ENCODE results near the gene TEX261.

TEX261 gene

GRCh38 chr2:70987386-70987785 is 7.3 kb downstream of the TEX261 start:
- Histone ChIP-seq H3K27ac (ENCODE audit: low read length) (no peak overlapping the region), H3K27me3 (ENCODE audit: insufficient read depth, low read length, poor library complexity) (no peaks in the 10 kb centered on the region), H3K4me2 (ENCODE audit: insufficient read depth, low read length) (no peak overlapping the region), H4K20me1 (ENCODE audit: insufficient read depth, low read length) (peaks cover 24% of the 10 kb centered on the region), H3K79me2 (ENCODE audit: insufficient read depth, low read length) (peaks cover 19% of the 10 kb centered on the region; the same call in 1 of the 2 replicates), H3K9me3 (ENCODE audit: insufficient read depth, low read length, severe bottlenecking) (no peaks in the 10 kb centered on the region), H3K9ac (ENCODE audit: low read depth, low read length) (no peak overlapping the region), H3K36me3 (ENCODE audit: insufficient read depth, low read length) (peaks cover 75% of the 10 kb centered on the region), H2AFZ (ENCODE audit: low read depth, low read length) (no peak overlapping the region), H3K4me1 (ENCODE audit: insufficient read depth, low read length) (peaks cover 8% of the 10 kb centered on the region; the same call in 1 of the 2 replicates), H3K4me3 (ENCODE audit: low read depth in 1 of 2, low read length in 2 of 2) (no peak overlapping the region)
- ATAC-seq (ENCODE audit: insufficient read depth, low read depth), result no peak
- DNase-seq, result no peak
- TF ChIP-seq CTCF (IDR thresholded peaks at IDR 0.05; ENCODE audit: borderline replicate concordance, extremely low read depth, low read length, poor library complexity, severe bottlenecking) (no peak), EZH2 (IDR thresholded peaks at IDR 0.05; ENCODE audit: borderline replicate concordance, low read depth, low read length, severe bottlenecking) (no peak)

- H3K79me2 ChIP-seq (ENCODE audit: insufficient read depth, low read length), result peaks cover 12% of the 10 kb centered on the region; the same call in 1 of the 2 replicates
- no peak for ATAC-seq (ENCODE audit: insufficient read depth, low read depth)
- no peak overlapping the region for H3K27ac ChIP-seq (ENCODE audit: low read length)
- no peak overlapping the region for H3K4me2 ChIP-seq (ENCODE audit: insufficient read depth, low read length)
- peaks cover under 1% of the 10 kb centered on the region; the same call in 1 of the 2 replicates for H3K4me1 ChIP-seq (ENCODE audit: insufficient read depth, low read length)
- no peak overlapping the region for H3K4me3 ChIP-seq (ENCODE audit: low read depth in 1 of 2, low read length in 2 of 2)
- H4K20me1 ChIP-seq (ENCODE audit: insufficient read depth, low read length), result peaks cover 21% of the 10 kb centered on the region
- TF ChIP-seq EZH2 (IDR thresholded peaks at IDR 0.05; ENCODE audit: borderline replicate concordance, low read depth, low read length, severe bottlenecking) (no peak), CTCF (IDR thresholded peaks at IDR 0.05; ENCODE audit: borderline replicate concordance, extremely low read depth, low read length, poor library complexity, severe bottlenecking) (no peak)
- H3K27me3 ChIP-seq (ENCODE audit: insufficient read depth, low read length, poor library complexity), result no peaks in the 10 kb centered on the region
- no peaks in the 10 kb centered on the region for H3K9me3 ChIP-seq (ENCODE audit: insufficient read depth, low read length, severe bottlenecking)
- no peak overlapping the region for H3K9ac ChIP-seq (ENCODE audit: low read depth, low read length)
- no peak for DNase-seq
- H2AFZ ChIP-seq (ENCODE audit: low read depth, low read length), result no peak overlapping the region
- peaks cover 68% of the 10 kb centered on the region for H3K36me3 ChIP-seq (ENCODE audit: insufficient read depth, low read length)
Measured at GRCh38 chr2:70986499-70987189, 8.0 kb downstream of the TEX261 start.

- Histone ChIP-seq H3K9ac (ENCODE audit: low read depth, low read length) (no peak overlapping the region), H3K36me3 (ENCODE audit: insufficient read depth, low read length) (peaks cover 61% of the 10 kb centered on the region), H2AFZ (ENCODE audit: low read depth, low read length) (no peak overlapping the region), H3K27ac (ENCODE audit: low read length) (no peak overlapping the region), H3K4me3 (ENCODE audit: low read depth in 1 of 2, low read length in 2 of 2) (no peak overlapping the region), H4K20me1 (ENCODE audit: insufficient read depth, low read length) (peaks cover 14% of the 10 kb centered on the region), H3K9me3 (ENCODE audit: insufficient read depth, low read length, severe bottlenecking) (no peaks in the 10 kb centered on the region), H3K79me2 (ENCODE audit: insufficient read depth, low read length) (peaks cover 6% of the 10 kb centered on the region; the same call in 1 of the 2 replicates), H3K27me3 (ENCODE audit: insufficient read depth, low read length, poor library complexity) (no peaks in the 10 kb centered on the region), H3K4me1 (ENCODE audit: insufficient read depth, low read length) (no peaks in the 10 kb centered on the region), H3K4me2 (ENCODE audit: insufficient read depth, low read length) (no peak overlapping the region)
- DNase-seq (no peak), ATAC-seq (ENCODE audit: insufficient read depth, low read depth) (no peak)
- TF ChIP-seq CTCF (IDR thresholded peaks at IDR 0.05; ENCODE audit: borderline replicate concordance, extremely low read depth, low read length, poor library complexity, severe bottlenecking) (no peak), EZH2 (IDR thresholded peaks at IDR 0.05; ENCODE audit: borderline replicate concordance, low read depth, low read length, severe bottlenecking) (no peak)
Measured at GRCh38 chr2:70985956-70986355, 8.7 kb downstream of the TEX261 start.
